ENCODE measurements around the gene SERPINH1. TPM values are rescaled to one million over a fixed set of nuclear protein-coding genes. Genes with fewer than 3 reads are reported as not detected.

SERPINH1 gene
- total RNA-seq: 223 and 234 TPM in 2 replicates
- long read RNA-seq, transcript SERPINH1-201 (5 exons, 2,225 nt): major isoform, 35 of 40 reads
- long read RNA-seq, partial matches to known transcripts: 1 of 40 reads
- long read RNA-seq, other reads (novel, unspliced or antisense): 3 of 40 reads

DNA sequence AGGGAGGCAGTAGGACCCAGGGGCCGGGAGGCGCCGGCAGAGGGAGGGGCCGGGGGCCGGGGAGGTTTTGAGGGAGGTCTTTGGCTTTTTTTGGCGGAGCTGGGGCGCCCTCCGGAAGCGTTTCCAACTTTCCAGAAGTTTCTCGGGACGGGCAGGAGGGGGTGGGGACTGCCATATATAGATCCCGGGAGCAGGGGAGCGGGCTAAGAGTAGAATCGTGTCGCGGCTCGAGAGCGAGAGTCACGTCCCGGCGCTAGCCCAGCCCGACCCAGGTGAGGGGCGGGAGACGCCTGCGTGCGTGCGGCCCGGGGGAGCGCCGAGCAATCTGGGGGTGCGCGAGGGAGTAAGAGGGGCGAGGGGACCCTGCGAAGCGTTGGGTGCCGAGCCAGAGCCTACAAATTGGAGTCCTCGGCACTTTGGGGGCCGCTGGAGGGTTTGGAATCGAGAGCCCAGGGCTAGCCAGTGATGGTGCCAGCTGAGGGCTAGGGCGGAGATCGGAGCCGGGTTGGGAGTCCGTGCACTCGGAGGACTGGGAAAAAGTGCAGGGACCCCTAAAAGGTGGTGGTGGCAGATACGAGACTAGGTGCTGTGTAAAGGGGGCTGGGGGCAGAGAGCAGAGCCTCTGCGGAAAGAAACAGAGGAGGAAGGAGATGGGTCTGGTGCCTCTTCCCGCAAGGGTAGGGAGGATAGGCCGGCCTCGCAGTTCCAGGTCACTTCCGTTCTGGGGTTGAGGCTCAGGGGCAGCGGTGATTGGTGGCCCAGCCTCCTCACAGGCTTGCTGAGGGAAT lies at the start of gene SERPINH1:
SERPINH1 (plus strand) TSS at position 206 of the 788 bp plus-strand sequence. CDS start 4,097 bp downstream, outside the sequence.
- H3K4me3 Mint-ChIP-seq (ENCODE audit: low read depth): peak within 1 kb of the TSS; percentile 99
- peaks cover 40% of the 10 kb centered on the region for H3K4me1 Mint-ChIP-seq (ENCODE audit: low read depth)
- TF ChIP-seq, protein P1, sequence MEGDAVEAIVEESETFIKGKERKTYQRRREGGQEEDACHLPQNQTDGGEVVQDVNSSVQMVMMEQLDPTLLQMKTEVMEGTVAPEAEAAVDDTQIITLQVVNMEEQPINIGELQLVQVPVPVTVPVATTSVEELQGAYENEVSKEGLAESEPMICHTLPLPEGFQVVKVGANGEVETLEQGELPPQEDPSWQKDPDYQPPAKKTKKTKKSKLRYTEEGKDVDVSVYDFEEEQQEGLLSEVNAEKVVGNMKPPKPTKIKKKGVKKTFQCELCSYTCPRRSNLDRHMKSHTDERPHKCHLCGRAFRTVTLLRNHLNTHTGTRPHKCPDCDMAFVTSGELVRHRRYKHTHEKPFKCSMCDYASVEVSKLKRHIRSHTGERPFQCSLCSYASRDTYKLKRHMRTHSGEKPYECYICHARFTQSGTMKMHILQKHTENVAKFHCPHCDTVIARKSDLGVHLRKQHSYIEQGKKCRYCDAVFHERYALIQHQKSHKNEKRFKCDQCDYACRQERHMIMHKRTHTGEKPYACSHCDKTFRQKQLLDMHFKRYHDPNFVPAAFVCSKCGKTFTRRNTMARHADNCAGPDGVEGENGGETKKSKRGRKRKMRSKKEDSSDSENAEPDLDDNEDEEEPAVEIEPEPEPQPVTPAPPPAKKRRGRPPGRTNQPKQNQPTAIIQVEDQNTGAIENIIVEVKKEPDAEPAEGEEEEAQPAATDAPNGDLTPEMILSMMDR (IDR thresholded peaks at IDR 0.05; ENCODE audit: unreplicated experiment): no peak
- peak; percentile 55 for DNase-seq (ENCODE audit: low spot score, unreplicated experiment)
- no peaks in the 10 kb centered on the region for H3K9me3 Mint-ChIP-seq (ENCODE audit: low read depth)
- H3K27me3 Mint-ChIP-seq: no peaks in the 10 kb centered on the region
- H3K36me3 Mint-ChIP-seq (ENCODE audit: insufficient read depth): peaks cover 2% of the 10 kb centered on the region
- peak within 1 kb of the TSS; percentile 99 for H3K27ac Mint-ChIP-seq

DNA sequence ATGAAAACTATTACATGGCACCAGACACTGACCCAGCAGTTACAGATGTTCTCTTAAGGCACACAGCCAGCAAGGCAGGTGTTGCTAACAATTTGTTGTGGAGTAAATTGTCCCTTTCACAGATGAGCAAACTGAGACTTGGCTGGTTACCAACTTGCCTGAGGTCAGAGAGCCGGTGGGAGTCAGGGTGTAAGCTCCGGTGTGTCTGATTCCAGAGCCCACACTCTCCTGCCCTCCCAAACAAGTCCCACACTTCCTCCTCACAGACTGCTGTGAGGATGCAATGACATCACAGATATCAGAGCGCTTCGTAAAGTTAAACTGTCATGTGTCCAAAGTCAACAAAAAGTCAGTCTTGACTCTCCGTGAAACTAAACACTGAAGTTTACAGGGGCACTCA lies 48.8 kb upstream of the SERPINH1 start:
- TF ChIP-seq, protein P1 (IDR thresholded peaks at IDR 0.05; ENCODE audit: unreplicated experiment): no peak
- Mint-ChIP-seq H3K27me3 (no peaks in the 10 kb centered on the region), H3K27ac (no peak overlapping the region), H3K36me3 (ENCODE audit: insufficient read depth) (peaks cover 6% of the 10 kb centered on the region), H3K4me3 (ENCODE audit: low read depth) (no peak overlapping the region), H3K9me3 (ENCODE audit: low read depth) (peaks cover 6% of the 10 kb centered on the region), H3K4me1 (ENCODE audit: low read depth) (peaks cover 12% of the 10 kb centered on the region)
- DNase-seq (ENCODE audit: low spot score, unreplicated experiment): no peak

DNA sequence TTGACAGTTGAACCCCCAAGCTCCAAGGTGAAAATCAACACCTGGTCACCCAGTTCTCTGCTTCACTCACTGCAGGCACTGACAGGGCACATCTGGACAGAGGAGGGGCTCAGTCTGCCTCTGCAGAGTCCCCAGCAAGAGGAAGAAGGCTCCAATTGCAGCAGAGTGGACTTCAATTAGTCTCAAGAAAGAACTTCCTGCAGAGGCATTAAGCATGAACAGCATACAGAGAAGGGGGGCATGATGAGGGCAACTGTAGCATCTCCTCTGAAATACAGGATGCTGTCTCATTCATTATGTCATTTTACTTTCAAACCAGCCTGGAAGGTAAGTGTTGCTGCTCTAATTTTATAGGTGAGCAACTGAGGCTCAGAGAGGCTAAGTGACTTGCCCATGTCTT lies 47.5 kb upstream of the SERPINH1 start:
- DNase-seq (ENCODE audit: low spot score, unreplicated experiment): no peak
- TF ChIP-seq, protein P1 (IDR thresholded peaks at IDR 0.05; ENCODE audit: unreplicated experiment): no peak
- peaks cover 6% of the 10 kb centered on the region for H3K9me3 Mint-ChIP-seq (ENCODE audit: low read depth)
- no peaks in the 10 kb centered on the region for H3K27me3 Mint-ChIP-seq
- H3K4me1 Mint-ChIP-seq (ENCODE audit: low read depth): peaks cover 20% of the 10 kb centered on the region
- H3K27ac Mint-ChIP-seq: no peak overlapping the region
- no peak overlapping the region for H3K4me3 Mint-ChIP-seq (ENCODE audit: low read depth)
- H3K36me3 Mint-ChIP-seq (ENCODE audit: insufficient read depth): peaks cover 6% of the 10 kb centered on the region

GRCh38 chr11:75516140-75516539 lies 45.9 kb upstream of the SERPINH1 start:
- Mint-ChIP-seq H3K9me3 (ENCODE audit: low read depth) (peaks cover 6% of the 10 kb centered on the region), H3K27ac (no peak overlapping the region), H3K27me3 (no peaks in the 10 kb centered on the region)

DNA sequence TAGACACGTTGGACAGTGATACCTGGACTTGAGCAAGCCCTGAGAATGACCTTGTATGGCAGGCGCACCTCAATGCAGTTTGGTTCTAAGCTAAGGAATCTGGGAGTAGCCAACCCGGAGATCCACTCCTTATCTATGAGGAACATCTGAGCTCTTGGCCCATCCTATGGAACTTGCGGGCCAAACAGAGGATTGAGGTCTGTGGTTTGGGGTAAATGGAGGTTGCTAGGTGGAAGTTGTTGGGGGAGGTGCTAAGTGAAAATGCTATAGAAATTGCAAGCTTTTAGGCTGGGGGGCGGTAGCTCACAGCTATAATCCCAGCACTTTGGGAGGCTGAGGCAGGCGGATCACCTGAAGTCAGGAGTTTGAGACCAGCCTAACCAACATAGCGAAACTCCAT lies 45.2 kb upstream of the SERPINH1 start:
- peaks cover 6% of the 10 kb centered on the region for H3K36me3 Mint-ChIP-seq (ENCODE audit: insufficient read depth)
- H3K4me3 Mint-ChIP-seq (ENCODE audit: low read depth): no peak overlapping the region
- H3K27me3 Mint-ChIP-seq: peaks cover 3% of the 10 kb centered on the region
- peaks cover 6% of the 10 kb centered on the region for H3K9me3 Mint-ChIP-seq (ENCODE audit: low read depth)
- no peak overlapping the region for H3K27ac Mint-ChIP-seq
- H3K4me1 Mint-ChIP-seq (ENCODE audit: low read depth): peaks cover 22% of the 10 kb centered on the region
- TF ChIP-seq, protein P1 (IDR thresholded peaks at IDR 0.05; ENCODE audit: unreplicated experiment): no peak
- DNase-seq (ENCODE audit: low spot score, unreplicated experiment): no peak

More at GRCh38 chr11:75516140-75516539, 45.9 kb upstream of the SERPINH1 start:
- Mint-ChIP-seq H3K4me1 (ENCODE audit: low read depth) (peaks cover 22% of the 10 kb centered on the region), H3K4me3 (ENCODE audit: low read depth) (no peak overlapping the region), H3K36me3 (ENCODE audit: insufficient read depth) (peaks cover 6% of the 10 kb centered on the region)
- no peak for DNase-seq (ENCODE audit: low spot score, unreplicated experiment)
- TF ChIP-seq, protein P1 (IDR thresholded peaks at IDR 0.05; ENCODE audit: unreplicated experiment): no peak

Measured in progenitor cell of endocrine pancreas (in vitro differentiated cells).